H1 (cell line): ENCODE data around the gene LSM7. TPM values are rescaled to one million over a fixed set of nuclear protein-coding genes. Genes with fewer than 3 reads are reported as not detected.

Experiments
- CTBP2 ChIP-seq: IDR thresholded peaks from 2 replicates; pipeline ENCODE4 v1.7.0; 2011; ENCODE audit warnings: borderline replicate concordance, mild to moderate bottlenecking, moderate library complexity, mixed read lengths, low read length; ENCODE audit not compliant: insufficient read depth, insufficient read length
- EP300 ChIP-seq, 2 experiments: IDR thresholded peaks; 1 replicate in 1 of 2; 2 replicates in 1 of 2; pipeline ENCODE4 v1.6.1; 2011 to 2012; ENCODE audit warnings: low read depth in 2 of 2, low read length in 2 of 2, mild to moderate bottlenecking in 2 of 2, borderline replicate concordance in 1 of 2, inconsistent platforms in 1 of 2, moderate library complexity in 1 of 2
- JUND ChIP-seq: IDR thresholded peaks from 2 replicates; pipeline ENCODE4 v1.6.1; 2011; ENCODE audit warnings: mild to moderate bottlenecking, improper control_type of control experiment, low read length
- MAFK ChIP-seq: IDR thresholded peaks from 2 replicates; pipeline ENCODE4 v1.6.1; 2012; ENCODE audit warnings: low read depth, mild to moderate bottlenecking, improper control_type of control experiment, low read length
- NRF1 ChIP-seq: IDR thresholded peaks from 2 replicates; pipeline ENCODE4 v1.6.1; 2011; ENCODE audit warnings: mild to moderate bottlenecking, low read depth, low read length, improper control_type of control experiment
- RAD21 ChIP-seq, 2 experiments: IDR thresholded peaks in 1 of 2; conservative IDR thresholded peaks in 1 of 2; 2 replicates each; pipeline ENCODE4 v1.6.1; 2011; ENCODE audit warnings: low read depth in 2 of 2, low read length in 2 of 2, improper control_type of control experiment in 1 of 2, inconsistent platforms in 1 of 2, mild to moderate bottlenecking in 1 of 2, moderate library complexity in 1 of 2
- SIN3A ChIP-seq, 2 experiments: IDR thresholded peaks in 1 of 2; conservative IDR thresholded peaks in 1 of 2; 2 replicates each; pipeline ENCODE4 v1.6.1; 2011 to 2012; ENCODE audit warnings: low read length in 2 of 2, improper control_type of control experiment in 1 of 2, low read depth in 1 of 2, mild to moderate bottlenecking in 1 of 2
- polyA plus RNA-seq, 7 experiments: library from polyadenylated mRNA; depleted of rRNA in 3 of 7; stranded (reverse) in 5 of 7; unstranded in 2 of 7; fragments of >200 nt in 5 of 7; fragments of 200-250 nt in 2 of 7; gene quantifications; 1 replicate in 5 of 7; 2 replicates in 1 of 7; 4 replicates in 1 of 7; pipeline versions ENCODE4 v1.2.1 to v1.2.3, GENCODE V29; 2011 to 2013; ENCODE audit warnings: missing spikeins in 2 of 7, mixed read lengths in 2 of 7
- total RNA-seq: library from RNA; stranded (reverse); fragmentation: NEBNext Ultra II Directional; extraction: Animal tissue kit (Norgen Biotek cat#: 25700); gene quantifications from 2 replicates; pipeline ENCODE4 v1.2.1, GENCODE V29; 2021
- TF ChIP-seq, protein P1 (sequence below): fragments of 300-600 bp; sonication (generic); IDR thresholded peaks from 2 replicates; pipeline ENCODE4 v1.7.1; 2012; ENCODE audit warnings: low read length, moderate library complexity, mild to moderate bottlenecking, inconsistent platforms; ENCODE audit not compliant: insufficient replicate concordance

Gene LSM7
- total and polyA plus RNA-seq, 2 of the 8 experiments (the other 6 are each of a cell fraction or from before 2014, with no cell fraction given), result 228 to 1,335 TPM

DNA sequence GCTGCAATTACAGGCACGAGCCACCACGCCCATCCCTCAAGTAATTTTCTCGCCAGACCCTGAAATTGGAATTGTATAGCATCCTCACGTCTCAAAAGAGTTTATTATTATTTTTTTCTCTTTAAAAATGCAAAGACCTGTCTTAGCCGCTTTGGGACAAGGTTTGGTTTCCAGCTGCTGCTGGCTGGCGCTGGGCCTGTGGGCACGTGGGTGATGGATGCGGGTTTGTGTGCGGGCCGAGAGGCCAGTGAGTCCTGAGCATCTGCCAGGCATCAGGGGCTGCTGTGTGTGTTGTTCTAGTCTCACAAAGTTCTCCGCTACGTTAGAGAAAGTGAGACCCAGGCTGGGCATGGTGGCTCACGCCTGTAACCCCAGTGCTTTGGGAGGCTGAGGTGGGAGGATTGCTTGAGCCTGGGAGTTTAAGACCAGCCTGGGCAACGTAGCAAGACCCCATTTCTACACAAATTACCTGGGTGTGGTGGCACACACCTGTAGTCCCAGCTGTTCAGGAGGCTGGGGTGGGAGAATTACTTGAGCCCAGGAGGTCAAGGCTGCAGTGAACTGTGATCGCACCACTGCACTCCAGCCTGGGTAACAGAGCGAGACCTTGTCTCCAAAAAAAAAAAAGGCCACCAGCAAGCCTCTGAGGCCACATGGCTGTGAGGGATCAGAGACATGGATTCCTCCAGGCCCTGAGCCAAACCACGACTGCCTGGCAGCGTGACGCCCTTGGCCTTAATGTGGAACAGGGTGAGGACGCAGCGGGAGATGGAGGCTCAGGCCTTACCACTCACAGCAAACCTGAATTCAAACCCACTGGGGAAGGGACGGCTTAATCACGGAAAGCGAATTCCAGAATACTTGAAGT lies 27.0 kb upstream of the LSM7 start (continued):
- no peak for TF ChIP-seq EP300 (IDR thresholded peaks at IDR 0.05; ENCODE audit: borderline replicate concordance in 1 of 2, low read depth in 2 of 2, low read length in 2 of 2)
- no peak for TF ChIP-seq CTBP2
- TF ChIP-seq JUND, result no peak
- no peak for TF ChIP-seq NRF1
- TF ChIP-seq RAD21 (IDR thresholded peaks at IDR 0.05 in 1 of 2, conservative IDR thresholded peaks at IDR 0.05 in 1 of 2; ENCODE audit: low read depth in 2 of 2, low read length in 2 of 2), result no peak
- TF ChIP-seq MAFK, result no peak
- no peak for TF ChIP-seq SIN3A (conservative IDR thresholded peaks at IDR 0.05 in 1 of 2, IDR thresholded peaks at IDR 0.05 in 1 of 2; ENCODE audit: low read depth in 1 of 2, low read length in 2 of 2)
- TF ChIP-seq, protein P1, sequence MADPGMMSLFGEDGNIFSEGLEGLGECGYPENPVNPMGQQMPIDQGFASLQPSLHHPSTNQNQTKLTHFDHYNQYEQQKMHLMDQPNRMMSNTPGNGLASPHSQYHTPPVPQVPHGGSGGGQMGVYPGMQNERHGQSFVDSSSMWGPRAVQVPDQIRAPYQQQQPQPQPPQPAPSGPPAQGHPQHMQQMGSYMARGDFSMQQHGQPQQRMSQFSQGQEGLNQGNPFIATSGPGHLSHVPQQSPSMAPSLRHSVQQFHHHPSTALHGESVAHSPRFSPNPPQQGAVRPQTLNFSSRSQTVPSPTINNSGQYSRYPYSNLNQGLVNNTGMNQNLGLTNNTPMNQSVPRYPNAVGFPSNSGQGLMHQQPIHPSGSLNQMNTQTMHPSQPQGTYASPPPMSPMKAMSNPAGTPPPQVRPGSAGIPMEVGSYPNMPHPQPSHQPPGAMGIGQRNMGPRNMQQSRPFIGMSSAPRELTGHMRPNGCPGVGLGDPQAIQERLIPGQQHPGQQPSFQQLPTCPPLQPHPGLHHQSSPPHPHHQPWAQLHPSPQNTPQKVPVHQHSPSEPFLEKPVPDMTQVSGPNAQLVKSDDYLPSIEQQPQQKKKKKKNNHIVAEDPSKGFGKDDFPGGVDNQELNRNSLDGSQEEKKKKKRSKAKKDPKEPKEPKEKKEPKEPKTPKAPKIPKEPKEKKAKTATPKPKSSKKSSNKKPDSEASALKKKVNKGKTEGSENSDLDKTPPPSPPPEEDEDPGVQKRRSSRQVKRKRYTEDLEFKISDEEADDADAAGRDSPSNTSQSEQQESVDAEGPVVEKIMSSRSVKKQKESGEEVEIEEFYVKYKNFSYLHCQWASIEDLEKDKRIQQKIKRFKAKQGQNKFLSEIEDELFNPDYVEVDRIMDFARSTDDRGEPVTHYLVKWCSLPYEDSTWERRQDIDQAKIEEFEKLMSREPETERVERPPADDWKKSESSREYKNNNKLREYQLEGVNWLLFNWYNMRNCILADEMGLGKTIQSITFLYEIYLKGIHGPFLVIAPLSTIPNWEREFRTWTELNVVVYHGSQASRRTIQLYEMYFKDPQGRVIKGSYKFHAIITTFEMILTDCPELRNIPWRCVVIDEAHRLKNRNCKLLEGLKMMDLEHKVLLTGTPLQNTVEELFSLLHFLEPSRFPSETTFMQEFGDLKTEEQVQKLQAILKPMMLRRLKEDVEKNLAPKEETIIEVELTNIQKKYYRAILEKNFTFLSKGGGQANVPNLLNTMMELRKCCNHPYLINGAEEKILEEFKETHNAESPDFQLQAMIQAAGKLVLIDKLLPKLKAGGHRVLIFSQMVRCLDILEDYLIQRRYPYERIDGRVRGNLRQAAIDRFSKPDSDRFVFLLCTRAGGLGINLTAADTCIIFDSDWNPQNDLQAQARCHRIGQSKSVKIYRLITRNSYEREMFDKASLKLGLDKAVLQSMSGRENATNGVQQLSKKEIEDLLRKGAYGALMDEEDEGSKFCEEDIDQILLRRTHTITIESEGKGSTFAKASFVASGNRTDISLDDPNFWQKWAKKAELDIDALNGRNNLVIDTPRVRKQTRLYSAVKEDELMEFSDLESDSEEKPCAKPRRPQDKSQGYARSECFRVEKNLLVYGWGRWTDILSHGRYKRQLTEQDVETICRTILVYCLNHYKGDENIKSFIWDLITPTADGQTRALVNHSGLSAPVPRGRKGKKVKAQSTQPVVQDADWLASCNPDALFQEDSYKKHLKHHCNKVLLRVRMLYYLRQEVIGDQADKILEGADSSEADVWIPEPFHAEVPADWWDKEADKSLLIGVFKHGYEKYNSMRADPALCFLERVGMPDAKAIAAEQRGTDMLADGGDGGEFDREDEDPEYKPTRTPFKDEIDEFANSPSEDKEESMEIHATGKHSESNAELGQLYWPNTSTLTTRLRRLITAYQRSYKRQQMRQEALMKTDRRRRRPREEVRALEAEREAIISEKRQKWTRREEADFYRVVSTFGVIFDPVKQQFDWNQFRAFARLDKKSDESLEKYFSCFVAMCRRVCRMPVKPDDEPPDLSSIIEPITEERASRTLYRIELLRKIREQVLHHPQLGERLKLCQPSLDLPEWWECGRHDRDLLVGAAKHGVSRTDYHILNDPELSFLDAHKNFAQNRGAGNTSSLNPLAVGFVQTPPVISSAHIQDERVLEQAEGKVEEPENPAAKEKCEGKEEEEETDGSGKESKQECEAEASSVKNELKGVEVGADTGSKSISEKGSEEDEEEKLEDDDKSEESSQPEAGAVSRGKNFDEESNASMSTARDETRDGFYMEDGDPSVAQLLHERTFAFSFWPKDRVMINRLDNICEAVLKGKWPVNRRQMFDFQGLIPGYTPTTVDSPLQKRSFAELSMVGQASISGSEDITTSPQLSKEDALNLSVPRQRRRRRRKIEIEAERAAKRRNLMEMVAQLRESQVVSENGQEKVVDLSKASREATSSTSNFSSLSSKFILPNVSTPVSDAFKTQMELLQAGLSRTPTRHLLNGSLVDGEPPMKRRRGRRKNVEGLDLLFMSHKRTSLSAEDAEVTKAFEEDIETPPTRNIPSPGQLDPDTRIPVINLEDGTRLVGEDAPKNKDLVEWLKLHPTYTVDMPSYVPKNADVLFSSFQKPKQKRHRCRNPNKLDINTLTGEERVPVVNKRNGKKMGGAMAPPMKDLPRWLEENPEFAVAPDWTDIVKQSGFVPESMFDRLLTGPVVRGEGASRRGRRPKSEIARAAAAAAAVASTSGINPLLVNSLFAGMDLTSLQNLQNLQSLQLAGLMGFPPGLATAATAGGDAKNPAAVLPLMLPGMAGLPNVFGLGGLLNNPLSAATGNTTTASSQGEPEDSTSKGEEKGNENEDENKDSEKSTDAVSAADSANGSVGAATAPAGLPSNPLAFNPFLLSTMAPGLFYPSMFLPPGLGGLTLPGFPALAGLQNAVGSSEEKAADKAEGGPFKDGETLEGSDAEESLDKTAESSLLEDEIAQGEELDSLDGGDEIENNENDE, result no peak
- TF ChIP-seq, all 59 proteins: peak for 0
